Ovary (tissue), 9 donors: ENCODE results near the gene DENND6A. TPM values are rescaled to one million over a fixed set of nuclear protein-coding genes. Genes with fewer than 3 reads are reported as not detected.
"Not testable (repeated sequence)": the region's sequence is repeated elsewhere in the genome, so short reads cannot be mapped to it uniquely, and the experiment has no call there.

ENCODE experiments used
- DNase-seq, 5 donors: peaks; one replicate each; pipeline ENCODE4 v3.0.0-alpha.2; 2019 to 2020
- H3K27ac ChIP-seq, 2 donors: fragments of 200-600 bp; one replicate each; pipeline versions ENCODE4 v1.5.1 to v1.8.0; 2019 to 2022
- H3K27me3 ChIP-seq: fragments of 200-600 bp; one replicate; pipeline ENCODE4 v1.8.0; 2022
- H3K36me3 ChIP-seq: fragments of 200-600 bp; sonication (generic); one replicate; pipeline ENCODE4 v1.5.1; 2019
- H3K4me1 ChIP-seq: one replicate; pipeline ENCODE4 v1.8.1; 2013; ENCODE audit warnings: mild to moderate bottlenecking, moderate library complexity; ENCODE audit not compliant: insufficient read depth
- H3K4me3 ChIP-seq: fragments of 200-600 bp; sonication (generic); one replicate; pipeline ENCODE4 v1.5.1; 2017
- H3K9me3 ChIP-seq, 2 donors: fragments of 200-600 bp in 1 of 2; sonication (generic) in 1 of 2; one replicate each; pipeline versions ENCODE4 v1.5.1 to v1.8.1; 2013 to 2019; ENCODE audit warnings: mild to moderate bottlenecking in 1 of 2, moderate library complexity in 1 of 2
- CTCF ChIP-seq, 3 donors: fragments of 450-650 bp in 2 of 3; fragments of 200-600 bp in 1 of 3; IDR thresholded peaks; one replicate each; pipeline versions ENCODE4 v1.5.1 to v1.8.0; 2016 to 2022; ENCODE audit warnings: antibody characterized with exemption in 3 of 3, mild to moderate bottlenecking in 1 of 3
- EP300 ChIP-seq: sonication (generic); formaldehyde crosslinking; IDR thresholded peaks from one replicate; pipeline ENCODE4 v1.6.1; 2017; ENCODE audit warnings: antibody characterized with exemption
- POLR2A ChIP-seq: fragments of 450-650 bp; IDR thresholded peaks from one replicate; pipeline ENCODE4 v1.6.1; 2017; ENCODE audit warnings: antibody characterized with exemption, mild to moderate bottlenecking, moderate library complexity
- WGBS, 3 donors: extraction: QIAGEN DNeasy Blood & Tissue Kit in 1 of 3; methylation state at CpG; one replicate each; pipeline versions ENCODE4 v1.1.5 to v1.1.7; 2013 to 2017; 5-methylcytosine and 5-hydroxymethylcytosine counted together
- intact Hi-C, 4 donors: fragments of 100-400 bp; cut with DNase I; formaldehyde crosslinking; loops; one replicate each; pipeline versions ENCODE4 v1.11.0 to v1.15.1; 2022 to 2023
- polyA plus RNA-seq, 2 donors: library from polyadenylated mRNA; stranded (reverse); fragments of 200-250 nt in 1 of 2; fragments of 350-450 nt in 1 of 2; fragmentation: Illumina TruSeq in 1 of 2; extraction: RNeasy Lipid Tissue Mini Kit (QIAGEN cat#74804) in 1 of 2; gene quantifications; one replicate each; pipeline ENCODE4 v1.2.3, GENCODE V29; 2013 to 2014
- total RNA-seq, 7 donors: library from RNA; depleted of rRNA in 2 of 7; stranded (reverse); fragments of >200 nt in 2 of 7; fragmentation: NEBNext Ultra II Directional in 3 of 7; extraction: Animal tissue kit (Norgen Biotek cat#: 25700) in 3 of 7; gene quantifications; one replicate each; pipeline versions ENCODE4 v1.1.0 to v1.2.4, GENCODE V29; 2016 to 2023
- donor health status: DM: no; HTN: no; CAD: no; lungs with moderate emphysema.
- donor health status: DM: no; HTN: no; CAD: no.
- donor health status: Bipolar disorder and iron deficiency.
- donor health status: DM: yes; HTN: yes; CAD: no.
- donor health status: DM: no; HTN: no; CAD: no.
- donor health status: DM: yes; HTN: yes; CAD: no.

Gene DENND6A
- total and polyA plus RNA-seq, 9 donors = 15.5 to 52.4 (median 38.7) TPM

- Histone ChIP-seq H3K4me1 (peaks cover 4% of the 10 kb centered on the region), H3K9me3 (no peaks in the 10 kb centered on the region), H3K4me3 (no peak overlapping the region), H3K27ac (no peak overlapping the region), H3K27me3 (no peaks in the 10 kb centered on the region), H3K36me3 (no peaks in the 10 kb centered on the region)
- DNase-seq = peak in 3 of 5 donors; percentile 27 to 40 (median 28)
- TF ChIP-seq POLR2A (no peak), CTCF (IDR thresholded peaks at IDR 0.05) (peak in 1 of 3 donors; percentile 25), EP300 (no peak)
- 48 to 58% (median 57%) methylated on average over 2 of the region's 2 CpGs for WGBS, 3 donors
- intact Hi-C loops = loop anchor here in 1 of 4 donors (10.0 kb wide), 1 partner anchor 178 kb away; no protein-coding TSS in a partner anchor
These were observed 46.2 kb downstream of the DENND6A start for GRCh38 chr3:57646723-57647122.

GRCh38 chr3:57644740-57645139, 48.1 kb downstream of the DENND6A start:
- 89 to 93% (median 90%) methylated on average over 4 of the region's 4 CpGs for WGBS, 3 donors
- H3K36me3 ChIP-seq = no peaks in the 10 kb centered on the region
- no peak overlapping the region for H3K4me3 ChIP-seq
- no peak for DNase-seq
- H3K9me3 ChIP-seq = no peaks in the 10 kb centered on the region
- H3K27ac ChIP-seq = no peak overlapping the region
- H3K27me3 ChIP-seq = no peaks in the 10 kb centered on the region
- intact Hi-C loops = loop anchor here in 1 of 4 donors (10.0 kb wide), 1 partner anchor 180 kb away; no protein-coding TSS in a partner anchor
- no peak for TF ChIP-seq CTCF (IDR thresholded peaks at IDR 0.05)
- TF ChIP-seq EP300 = no peak
- no peak for TF ChIP-seq POLR2A
- H3K4me1 ChIP-seq = peaks cover 4% of the 10 kb centered on the region

GRCh38 chr3:57637391-57637790, 55.5 kb downstream of the DENND6A start:
- Histone ChIP-seq H3K4me3 (no peak overlapping the region), H3K9me3 (no peaks in the 10 kb centered on the region), H3K27ac (no peak overlapping the region), H3K4me1 (no peaks in the 10 kb centered on the region), H3K36me3 (no peaks in the 10 kb centered on the region), H3K27me3 (no peaks in the 10 kb centered on the region)
- DNase-seq = no peak
- intact Hi-C loops = no loop called here
- no peak for TF ChIP-seq CTCF (IDR thresholded peaks at IDR 0.05)
- no peak for TF ChIP-seq POLR2A
- no peak for TF ChIP-seq EP300

GRCh38 chr3:57634259-57634658, 58.6 kb downstream of the DENND6A start:
- WGBS, 3 donors = 93 to 99% (median 94%) methylated on average over 3 of the region's 3 CpGs
- intact Hi-C loops, DNase-seq, H3K9me3 ChIP-seq, H3K27me3 ChIP-seq, H3K4me1 ChIP-seq, H3K27ac ChIP-seq, H3K4me3 ChIP-seq, H3K36me3 ChIP-seq: not testable (repeated sequence)

GRCh38 chr3:57627976-57628375, 64.9 kb downstream of the DENND6A start:
- no peaks in the 10 kb centered on the region for H3K4me1 ChIP-seq
- TF ChIP-seq EP300 (no peak), POLR2A (no peak), CTCF (IDR thresholded peaks at IDR 0.05) (no peak)
- DNase-seq = no peak
- H3K4me3 ChIP-seq = no peak overlapping the region
- intact Hi-C loops = no loop called here
- no peaks in the 10 kb centered on the region for H3K9me3 ChIP-seq
- 86 to 91% (median 89%) methylated on average over 6 of the region's 6 CpGs for WGBS, 3 donors
- no peaks in the 10 kb centered on the region for H3K36me3 ChIP-seq
- H3K27me3 ChIP-seq = no peaks in the 10 kb centered on the region
- H3K27ac ChIP-seq = no peak overlapping the region
